ENCODE data around the gene CDC26. TPM values are rescaled to one million over a fixed set of nuclear protein-coding genes. Genes with fewer than 3 reads are reported as not detected.

The CDC26 gene
- total and polyA plus RNA-seq, 4 donors, result 19.0 to 41.8 (median 23.8) TPM

DNA sequence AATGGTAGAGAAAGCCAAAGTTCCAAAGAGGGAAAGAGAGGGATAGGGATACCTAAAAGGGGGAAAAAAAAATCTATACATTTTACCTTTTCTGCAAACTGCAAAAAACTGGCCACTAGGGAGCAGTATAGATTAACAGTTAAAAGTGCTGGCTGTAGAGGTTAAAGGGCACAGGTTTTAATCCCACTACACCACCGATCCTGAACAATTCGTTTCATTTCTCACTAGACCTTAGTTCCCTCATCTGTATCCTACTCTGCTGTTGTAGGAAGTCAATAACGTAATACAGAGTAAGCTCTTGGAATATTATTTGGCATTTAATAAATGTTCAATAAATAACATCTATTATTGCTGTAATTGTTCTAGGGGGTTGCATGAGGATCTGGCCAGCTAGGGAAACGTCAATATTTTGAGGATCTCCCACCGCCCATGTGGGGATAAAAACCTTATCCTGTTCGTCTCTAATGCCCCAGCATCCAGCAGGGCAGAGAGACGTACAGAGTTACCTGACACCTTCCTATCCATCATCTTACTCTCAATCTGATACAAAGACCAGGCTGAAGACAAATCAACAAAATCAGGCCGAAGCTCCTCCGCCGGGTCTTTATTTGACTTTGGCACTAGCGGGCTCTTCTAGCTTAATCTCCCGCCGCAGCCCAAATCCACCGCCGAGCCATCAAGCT is 757 bp downstream of the CDC26 start:
- Histone ChIP-seq H3K9ac (ENCODE audit: insufficient read depth in 1 of 2, low read length in 2 of 2) (peak overlapping the region; percentile 99), H3K4me3 (peak overlapping the region; percentile 69), H3K27ac (ENCODE audit: low read depth in 1 of 2, low read length in 1 of 2) (peak overlapping the region; percentile 90 to 96), H3K4me1 (ENCODE audit: control insufficient read depth in 5 of 5, insufficient read depth in 5 of 5, low read length in 5 of 5) (peaks cover 0 to 18% (median 7%) of the 10 kb centered on the region in 5 donors), H3K9me3 (ENCODE audit: control insufficient read depth in 4 of 4, insufficient read depth in 3 of 4, low read length in 3 of 4) (no peaks in the 10 kb centered on the region), H3K27me3 (ENCODE audit: control insufficient read depth in 3 of 3, insufficient read depth in 3 of 3, low read length in 2 of 3) (no peaks in the 10 kb centered on the region), H3K36me3 (ENCODE audit: control insufficient read depth in 4 of 4, insufficient read depth in 4 of 4, low read length in 4 of 4) (peaks cover 19 to 40% (median 33%) of the 10 kb centered on the region in 4 donors)
- ATAC-seq (ENCODE audit: insufficient read depth, low FRiP score) (peak; percentile 50), DNase-seq (peak; percentile 23 to 82 (median 81))
- TF ChIP-seq CTCF (IDR thresholded peaks at IDR 0.05; ENCODE audit: control extremely low read depth, extremely low read depth), result peak; percentile 61
- WGBS, 2 donors, result 1 to 2% methylated on average over 15 of the region's 15 CpGs

DNA sequence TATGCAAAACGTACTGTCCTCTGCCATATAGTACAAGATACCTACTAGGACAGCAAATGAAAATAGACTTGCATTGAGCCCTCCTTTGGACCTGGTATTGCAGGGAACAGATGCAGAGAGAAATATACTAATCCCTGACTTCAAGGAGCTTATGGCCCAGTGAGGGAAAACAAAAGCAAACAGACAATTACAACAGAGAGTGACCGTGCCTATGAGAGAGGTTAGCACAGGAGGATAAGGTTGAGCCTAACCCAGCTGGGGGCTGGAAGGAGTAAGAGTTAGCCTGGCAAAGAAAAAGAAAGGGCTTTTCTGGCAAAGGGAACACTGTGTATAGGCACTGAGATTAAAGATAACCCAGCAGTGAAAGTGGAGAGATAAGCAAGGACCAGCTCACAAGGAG is 5.5 kb downstream of the CDC26 start:
- 90 to 95% methylated on average over 2 of the region's 2 CpGs for WGBS, 2 donors
- Histone ChIP-seq H3K9ac (ENCODE audit: insufficient read depth in 1 of 2, low read length in 2 of 2) (no peak overlapping the region), H3K4me1 (ENCODE audit: control insufficient read depth in 5 of 5, insufficient read depth in 5 of 5, low read length in 5 of 5) (peaks cover 0 to 11% (median 0%) of the 10 kb centered on the region in 5 donors), H3K9me3 (ENCODE audit: control insufficient read depth in 4 of 4, insufficient read depth in 3 of 4, low read length in 3 of 4) (no peaks in the 10 kb centered on the region), H3K27me3 (ENCODE audit: control insufficient read depth in 3 of 3, insufficient read depth in 3 of 3, low read length in 2 of 3) (no peaks in the 10 kb centered on the region), H3K36me3 (ENCODE audit: control insufficient read depth in 4 of 4, insufficient read depth in 4 of 4, low read length in 4 of 4) (peaks cover 18 to 40% (median 27%) of the 10 kb centered on the region in 4 donors), H3K4me3 (no peak overlapping the region), H3K27ac (ENCODE audit: low read depth in 1 of 2, low read length in 1 of 2) (no peak overlapping the region)
- TF ChIP-seq CTCF (IDR thresholded peaks at IDR 0.05; ENCODE audit: control extremely low read depth, extremely low read depth), result no peak
- DNase-seq (no peak), ATAC-seq (ENCODE audit: insufficient read depth, low FRiP score) (no peak)

DNA sequence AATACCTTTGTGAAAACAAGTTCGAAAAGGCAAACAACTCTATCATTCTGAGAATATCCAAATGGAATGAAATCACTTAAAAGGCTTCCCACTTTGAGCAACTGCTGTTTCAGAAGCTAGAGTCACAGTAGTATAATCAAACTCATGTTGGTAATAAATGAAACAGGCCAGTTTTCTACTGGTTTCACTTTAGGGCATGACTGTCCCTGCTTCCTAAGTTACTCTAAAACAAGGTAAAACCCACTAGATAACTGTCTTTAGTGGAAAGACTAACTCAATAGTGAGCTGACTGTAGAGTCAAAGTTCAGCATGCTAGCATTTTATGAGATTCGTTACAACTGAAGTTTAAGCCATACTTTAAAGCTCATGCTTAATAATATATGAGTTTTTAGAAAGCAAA is 6.0 kb downstream of the CDC26 start:
- DNase-seq (no peak), ATAC-seq (ENCODE audit: insufficient read depth, low FRiP score) (no peak)
- no peak for TF ChIP-seq CTCF (IDR thresholded peaks at IDR 0.05; ENCODE audit: control extremely low read depth, extremely low read depth)
- Histone ChIP-seq H3K27ac (ENCODE audit: low read depth in 1 of 2, low read length in 1 of 2) (no peak overlapping the region), H3K4me3 (no peak overlapping the region), H3K9me3 (ENCODE audit: control insufficient read depth in 4 of 4, insufficient read depth in 3 of 4, low read length in 3 of 4) (no peaks in the 10 kb centered on the region), H3K9ac (ENCODE audit: insufficient read depth in 1 of 2, low read length in 2 of 2) (no peak overlapping the region), H3K27me3 (ENCODE audit: control insufficient read depth in 3 of 3, insufficient read depth in 3 of 3, low read length in 2 of 3) (no peaks in the 10 kb centered on the region), H3K4me1 (ENCODE audit: control insufficient read depth in 5 of 5, insufficient read depth in 5 of 5, low read length in 5 of 5) (peaks cover 0 to 6% (median 0%) of the 10 kb centered on the region in 5 donors), H3K36me3 (ENCODE audit: control insufficient read depth in 4 of 4, insufficient read depth in 4 of 4, low read length in 4 of 4) (peaks cover 18 to 42% (median 27%) of the 10 kb centered on the region in 4 donors)
- WGBS, 2 donors, result 95 to 97% methylated on average over 2 of the region's 2 CpGs

All from lung (tissue), 12 donors.